Measurements from ENCODE around the gene ZNF79. TPM values are rescaled to one million over a fixed set of nuclear protein-coding genes. Genes with fewer than 3 reads are reported as not detected.

Gene ZNF79
- total and polyA plus RNA-seq, 2 experiments from 2014 or later: 2.2 to 6.3 TPM

DNA sequence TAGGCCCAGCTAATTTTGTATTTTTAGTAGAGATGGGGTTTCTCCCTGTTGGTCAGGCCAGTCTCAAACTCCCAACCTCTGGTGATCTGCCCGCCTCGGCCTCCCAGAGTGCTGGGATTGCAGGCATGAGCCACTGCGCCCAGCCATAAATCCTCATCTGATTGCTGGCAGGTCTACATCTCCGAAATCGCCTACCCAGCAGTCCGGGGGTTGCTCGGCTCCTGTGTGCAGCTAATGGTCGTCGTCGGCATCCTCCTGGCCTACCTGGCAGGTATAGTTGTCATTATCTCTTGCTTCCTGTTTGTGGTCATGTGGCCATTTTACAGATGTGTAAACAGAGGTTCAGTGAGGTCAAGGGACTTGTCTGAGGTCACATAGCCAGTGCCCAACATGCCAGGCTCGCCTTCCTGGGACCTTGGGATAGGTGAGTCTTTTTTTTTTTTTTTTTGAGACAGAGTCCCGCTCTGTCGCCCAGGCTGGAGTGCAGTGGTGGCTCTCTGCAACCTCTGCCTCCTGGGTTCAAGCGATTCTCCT is 24.4 kb upstream of the ZNF79 start:
- Histone ChIP-seq H3K4me2 (no peak overlapping the region), H3K9me2 (ENCODE audit: insufficient read depth) (no peaks in the 10 kb centered on the region), H3K4me1 (ENCODE audit: insufficient read depth) (peaks cover 9% of the 10 kb centered on the region), H3F3A (replicated peaks; ENCODE audit: low read depth) (no peaks in the 10 kb centered on the region; the same call in 1 of the 2 replicates), H3K36me3 (ENCODE audit: insufficient read depth) (no peaks in the 10 kb centered on the region; the same call in 1 of the 2 replicates), H3K79me2 (replicated peaks; ENCODE audit: insufficient read depth) (peaks cover 17% of the 10 kb centered on the region), H4K20me1 (replicated peaks; ENCODE audit: insufficient read depth) (peaks cover 5% of the 10 kb centered on the region; the same call in 1 of the 2 replicates), H3K27ac (ENCODE audit: low read depth) (no peak overlapping the region), H3K4me3 (no peak overlapping the region), H3K27me3 (ENCODE audit: insufficient read depth) (0 out of 2 replicates have a peak, but pooled peaks cover 13% of the 10 kb centered on the region), H2AFZ (no peak overlapping the region)
- H3K27ac Mint-ChIP-seq: no peak overlapping the region
- peaks cover 8% of the 10 kb centered on the region for H3K27me3 Mint-ChIP-seq (ENCODE audit: insufficient read depth, low read depth, poor library complexity)
- H3K4me1 Mint-ChIP-seq: peaks cover 14% of the 10 kb centered on the region
- no peak for TF ChIP-seq EZH2phosphoT487 (IDR thresholded peaks at IDR 0.05; ENCODE audit: unreplicated experiment)
- no peak for TF ChIP-seq ZNF114 (CRISPR knock-in tag; IDR thresholded peaks at IDR 0.05)
- no peak for TF ChIP-seq ZNF331 (CRISPR knock-in tag; IDR thresholded peaks at IDR 0.05; ENCODE audit: low read depth)
- TF ChIP-seq, protein P1, sequence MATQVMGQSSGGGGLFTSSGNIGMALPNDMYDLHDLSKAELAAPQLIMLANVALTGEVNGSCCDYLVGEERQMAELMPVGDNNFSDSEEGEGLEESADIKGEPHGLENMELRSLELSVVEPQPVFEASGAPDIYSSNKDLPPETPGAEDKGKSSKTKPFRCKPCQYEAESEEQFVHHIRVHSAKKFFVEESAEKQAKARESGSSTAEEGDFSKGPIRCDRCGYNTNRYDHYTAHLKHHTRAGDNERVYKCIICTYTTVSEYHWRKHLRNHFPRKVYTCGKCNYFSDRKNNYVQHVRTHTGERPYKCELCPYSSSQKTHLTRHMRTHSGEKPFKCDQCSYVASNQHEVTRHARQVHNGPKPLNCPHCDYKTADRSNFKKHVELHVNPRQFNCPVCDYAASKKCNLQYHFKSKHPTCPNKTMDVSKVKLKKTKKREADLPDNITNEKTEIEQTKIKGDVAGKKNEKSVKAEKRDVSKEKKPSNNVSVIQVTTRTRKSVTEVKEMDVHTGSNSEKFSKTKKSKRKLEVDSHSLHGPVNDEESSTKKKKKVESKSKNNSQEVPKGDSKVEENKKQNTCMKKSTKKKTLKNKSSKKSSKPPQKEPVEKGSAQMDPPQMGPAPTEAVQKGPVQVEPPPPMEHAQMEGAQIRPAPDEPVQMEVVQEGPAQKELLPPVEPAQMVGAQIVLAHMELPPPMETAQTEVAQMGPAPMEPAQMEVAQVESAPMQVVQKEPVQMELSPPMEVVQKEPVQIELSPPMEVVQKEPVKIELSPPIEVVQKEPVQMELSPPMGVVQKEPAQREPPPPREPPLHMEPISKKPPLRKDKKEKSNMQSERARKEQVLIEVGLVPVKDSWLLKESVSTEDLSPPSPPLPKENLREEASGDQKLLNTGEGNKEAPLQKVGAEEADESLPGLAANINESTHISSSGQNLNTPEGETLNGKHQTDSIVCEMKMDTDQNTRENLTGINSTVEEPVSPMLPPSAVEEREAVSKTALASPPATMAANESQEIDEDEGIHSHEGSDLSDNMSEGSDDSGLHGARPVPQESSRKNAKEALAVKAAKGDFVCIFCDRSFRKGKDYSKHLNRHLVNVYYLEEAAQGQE (IDR thresholded peaks at IDR 0.05; ENCODE audit: unreplicated experiment): no peak
- TF ChIP-seq, protein P2, sequence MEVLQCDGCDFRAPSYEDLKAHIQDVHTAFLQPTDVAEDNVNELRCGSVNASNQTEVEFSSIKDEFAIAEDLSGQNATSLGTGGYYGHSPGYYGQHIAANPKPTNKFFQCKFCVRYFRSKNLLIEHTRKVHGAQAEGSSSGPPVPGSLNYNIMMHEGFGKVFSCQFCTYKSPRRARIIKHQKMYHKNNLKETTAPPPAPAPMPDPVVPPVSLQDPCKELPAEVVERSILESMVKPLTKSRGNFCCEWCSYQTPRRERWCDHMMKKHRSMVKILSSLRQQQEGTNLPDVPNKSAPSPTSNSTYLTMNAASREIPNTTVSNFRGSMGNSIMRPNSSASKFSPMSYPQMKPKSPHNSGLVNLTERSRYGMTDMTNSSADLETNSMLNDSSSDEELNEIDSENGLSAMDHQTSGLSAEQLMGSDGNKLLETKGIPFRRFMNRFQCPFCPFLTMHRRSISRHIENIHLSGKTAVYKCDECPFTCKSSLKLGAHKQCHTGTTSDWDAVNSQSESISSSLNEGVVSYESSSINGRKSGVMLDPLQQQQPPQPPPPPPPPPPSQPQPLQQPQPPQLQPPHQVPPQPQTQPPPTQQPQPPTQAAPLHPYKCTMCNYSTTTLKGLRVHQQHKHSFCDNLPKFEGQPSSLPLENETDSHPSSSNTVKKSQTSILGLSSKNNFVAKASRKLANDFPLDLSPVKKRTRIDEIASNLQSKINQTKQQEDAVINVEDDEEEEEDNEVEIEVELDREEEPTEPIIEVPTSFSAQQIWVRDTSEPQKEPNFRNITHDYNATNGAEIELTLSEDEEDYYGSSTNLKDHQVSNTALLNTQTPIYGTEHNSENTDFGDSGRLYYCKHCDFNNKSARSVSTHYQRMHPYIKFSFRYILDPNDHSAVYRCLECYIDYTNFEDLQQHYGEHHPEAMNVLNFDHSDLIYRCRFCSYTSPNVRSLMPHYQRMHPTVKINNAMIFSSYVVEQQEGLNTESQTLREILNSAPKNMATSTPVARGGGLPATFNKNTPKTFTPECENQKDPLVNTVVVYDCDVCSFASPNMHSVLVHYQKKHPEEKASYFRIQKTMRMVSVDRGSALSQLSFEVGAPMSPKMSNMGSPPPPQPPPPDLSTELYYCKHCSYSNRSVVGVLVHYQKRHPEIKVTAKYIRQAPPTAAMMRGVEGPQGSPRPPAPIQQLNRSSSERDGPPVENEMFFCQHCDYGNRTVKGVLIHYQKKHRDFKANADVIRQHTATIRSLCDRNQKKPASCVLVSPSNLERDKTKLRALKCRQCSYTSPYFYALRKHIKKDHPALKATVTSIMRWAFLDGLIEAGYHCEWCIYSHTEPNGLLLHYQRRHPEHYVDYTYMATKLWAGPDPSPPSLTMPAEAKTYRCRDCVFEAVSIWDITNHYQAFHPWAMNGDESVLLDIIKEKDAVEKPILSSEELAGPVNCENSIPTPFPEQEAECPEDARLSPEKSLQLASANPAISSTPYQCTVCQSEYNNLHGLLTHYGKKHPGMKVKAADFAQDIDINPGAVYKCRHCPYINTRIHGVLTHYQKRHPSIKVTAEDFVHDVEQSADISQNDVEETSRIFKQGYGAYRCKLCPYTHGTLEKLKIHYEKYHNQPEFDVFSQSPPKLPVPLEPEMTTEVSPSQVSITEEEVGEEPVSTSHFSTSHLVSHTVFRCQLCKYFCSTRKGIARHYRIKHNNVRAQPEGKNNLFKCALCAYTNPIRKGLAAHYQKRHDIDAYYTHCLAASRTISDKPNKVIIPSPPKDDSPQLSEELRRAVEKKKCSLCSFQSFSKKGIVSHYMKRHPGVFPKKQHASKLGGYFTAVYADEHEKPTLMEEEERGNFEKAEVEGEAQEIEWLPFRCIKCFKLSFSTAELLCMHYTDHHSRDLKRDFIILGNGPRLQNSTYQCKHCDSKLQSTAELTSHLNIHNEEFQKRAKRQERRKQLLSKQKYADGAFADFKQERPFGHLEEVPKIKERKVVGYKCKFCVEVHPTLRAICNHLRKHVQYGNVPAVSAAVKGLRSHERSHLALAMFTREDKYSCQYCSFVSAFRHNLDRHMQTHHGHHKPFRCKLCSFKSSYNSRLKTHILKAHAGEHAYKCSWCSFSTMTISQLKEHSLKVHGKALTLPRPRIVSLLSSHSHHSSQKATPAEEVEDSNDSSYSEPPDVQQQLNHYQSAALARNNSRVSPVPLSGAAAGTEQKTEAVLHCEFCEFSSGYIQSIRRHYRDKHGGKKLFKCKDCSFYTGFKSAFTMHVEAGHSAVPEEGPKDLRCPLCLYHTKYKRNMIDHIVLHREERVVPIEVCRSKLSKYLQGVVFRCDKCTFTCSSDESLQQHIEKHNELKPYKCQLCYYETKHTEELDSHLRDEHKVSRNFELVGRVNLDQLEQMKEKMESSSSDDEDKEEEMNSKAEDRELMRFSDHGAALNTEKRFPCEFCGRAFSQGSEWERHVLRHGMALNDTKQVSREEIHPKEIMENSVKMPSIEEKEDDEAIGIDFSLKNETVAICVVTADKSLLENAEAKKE (CRISPR knock-in tag; IDR thresholded peaks at IDR 0.05): no peak
- TF ChIP-seq STAT1 (IDR thresholded peaks at IDR 0.05; ENCODE audit: unreplicated experiment): no peak
- no peak for TF ChIP-seq NANOG (IDR thresholded peaks at IDR 0.05; ENCODE audit: borderline replicate concordance)
- no peak for TF ChIP-seq CREB1 (CRISPR knock-in tag; IDR thresholded peaks at IDR 0.05; ENCODE audit: low read depth)
- TF ChIP-seq CTCF (conservative IDR thresholded peaks at IDR 0.05; ENCODE audit: low read depth in 2 of 2): no peak
- TF ChIP-seq EZH2 (IDR thresholded peaks at IDR 0.05; ENCODE audit: low read depth, unreplicated experiment): no peak
- no peak for TF ChIP-seq JUNB (IDR thresholded peaks at IDR 0.05; ENCODE audit: unreplicated experiment)
- no peak for TF ChIP-seq ETS1 (IDR thresholded peaks at IDR 0.05)
- no peak for TF ChIP-seq POLR2AphosphoS5 (IDR thresholded peaks at IDR 0.05; ENCODE audit: low read depth)
- H3K36me3 Mint-ChIP-seq (ENCODE audit: low read depth): peaks cover 8% of the 10 kb centered on the region; the same call in 2 of the 3 replicates
- no peak overlapping the region; the same call in 2 of the 3 replicates for H3K4me3 Mint-ChIP-seq
- no peaks in the 10 kb centered on the region for H3K9me3 Mint-ChIP-seq
- no peak for DNase-seq (ENCODE audit: low spot score)
- ATAC-seq: no peak

Data from GM23338 (cell line).